GM13976 (cell line): ENCODE data around the gene RHOBTB3.
"Not testable (repeated sequence)": the region's sequence is repeated elsewhere in the genome, so short reads cannot be mapped to it uniquely, and the experiment has no call there.

Experiments
- DNase-seq: peaks from one replicate; pipeline ENCODE4 v3.0.0; 2012; ENCODE audit warnings: low spot score
- CTCF ChIP-seq: IDR thresholded peaks from 2 replicates; pipeline ENCODE4 v1.5.1; 2012; ENCODE audit warnings: borderline replicate concordance, mild to moderate bottlenecking; ENCODE audit not compliant: insufficient read depth; ENCODE audit errors: extremely low read depth, missing control alignments, control extremely low read depth
- in situ Hi-C: fragments of 300-500 bp; cut with MboI; formaldehyde crosslinking; loops from one replicate; pipeline ENCODE4 v1.12.0; 2022; ENCODE audit warnings: low sequenced_read_pairs, mixed read lengths, inconsistent platforms; ENCODE audit not compliant: unreplicated experiment

Gene RHOBTB3

DNA sequence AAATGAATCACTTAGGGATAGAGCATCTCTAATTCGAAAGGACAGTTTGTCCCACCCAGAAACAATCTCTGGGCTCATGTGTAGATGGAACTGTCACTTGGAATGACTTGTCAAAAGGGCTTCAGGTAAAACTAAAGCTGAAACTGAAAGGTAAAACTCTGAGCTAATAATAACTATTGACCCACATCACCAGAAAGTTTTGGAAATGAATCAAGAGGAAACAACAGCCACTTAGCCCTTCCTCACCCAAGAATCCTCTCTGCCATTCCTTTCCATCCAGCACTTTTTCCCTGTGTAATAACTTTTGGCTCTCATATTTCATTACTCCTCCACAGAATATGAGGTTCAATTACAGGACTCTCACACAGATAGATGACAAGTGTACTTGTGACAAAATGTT, 105.4 kb downstream of the RHOBTB3 start:
- DNase-seq, result peak; percentile 45
- no peak for TF ChIP-seq CTCF
- in situ Hi-C loops, result no loop called here

- in situ Hi-C loops, DNase-seq: not testable (repeated sequence)
These were observed 105.8 kb downstream of the RHOBTB3 start for GRCh38 chr5:95836971-95837370.

GRCh38 chr5:95837492-95837891, 106.4 kb downstream of the RHOBTB3 start:
- in situ Hi-C loops, result no loop called here
- DNase-seq, result no peak
- no peak for TF ChIP-seq CTCF

GRCh38 chr5:95838001-95838520, 106.9 kb downstream of the RHOBTB3 start:
- in situ Hi-C loops, result no loop called here
- DNase-seq, result no peak
- no peak for TF ChIP-seq CTCF

- TF ChIP-seq CTCF, result no peak
- in situ Hi-C loops, result no loop called here
These were observed 107.4 kb downstream of the RHOBTB3 start for GRCh38 chr5:95838556-95838955.

DNA sequence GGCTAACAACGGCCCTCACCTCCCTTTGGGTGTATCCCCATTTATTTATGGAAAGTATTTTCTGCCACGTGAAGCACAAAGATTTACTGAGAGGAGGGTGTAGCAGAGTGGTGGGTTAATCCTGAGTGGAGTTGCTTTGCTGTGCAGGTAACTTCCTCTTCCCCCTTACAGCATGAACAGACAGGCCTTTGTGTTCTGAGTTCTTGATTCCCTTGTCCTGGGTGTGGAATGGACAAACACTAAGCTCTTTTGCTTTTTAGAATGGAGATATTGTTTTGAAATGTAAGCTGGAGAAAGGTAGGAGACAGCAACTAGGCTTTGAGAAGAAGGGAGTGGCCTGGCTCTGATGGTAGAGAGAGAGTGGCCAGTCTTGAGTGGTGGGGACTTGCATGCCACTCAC, 108.5 kb downstream of the RHOBTB3 start:
- DNase-seq, result no peak
- in situ Hi-C loops, result loop anchor here (10.0 kb wide), 1 partner anchor 175 kb away; no protein-coding TSS in a partner anchor
- no peak for TF ChIP-seq CTCF

More at GRCh38 chr5:95838556-95838955, 107.4 kb downstream of the RHOBTB3 start:
- DNase-seq, result no peak

DNA sequence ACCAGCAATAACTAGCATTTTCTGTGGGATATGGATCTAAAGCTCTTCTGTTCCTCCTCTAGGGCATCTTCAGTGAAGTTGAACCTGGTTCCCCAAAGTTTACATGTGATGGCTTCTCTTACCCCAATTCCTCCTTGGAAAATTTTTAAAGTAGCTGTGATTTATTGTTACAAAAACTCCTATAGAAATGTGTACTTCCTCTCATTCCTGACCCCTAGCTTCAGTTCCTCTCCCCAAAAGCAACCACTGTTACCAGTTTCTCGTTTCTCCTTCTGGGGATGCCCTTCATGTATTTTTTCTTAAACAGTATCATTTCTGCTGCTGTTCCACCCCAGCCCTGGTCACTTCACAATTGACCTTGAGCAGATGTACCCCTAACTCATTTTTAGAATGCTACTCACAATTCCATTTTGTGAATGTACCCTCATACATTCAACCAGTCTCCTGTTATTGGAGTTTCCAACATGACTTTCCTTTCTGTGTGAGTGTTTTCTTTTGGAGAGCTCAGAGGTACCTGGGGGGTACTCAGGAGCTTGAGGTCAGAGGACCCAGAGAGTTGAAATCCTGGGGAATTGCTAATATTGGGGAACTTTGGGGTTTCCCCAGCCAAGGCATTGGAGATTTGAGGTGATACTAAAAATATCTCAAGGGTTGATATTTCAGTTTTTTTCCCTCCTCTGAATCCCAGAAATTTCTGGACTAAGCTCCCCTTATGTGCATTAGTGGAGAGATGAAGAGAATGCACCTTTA, 110.0 kb downstream of the RHOBTB3 start:
- DNase-seq, result no peak
- in situ Hi-C loops, result loop anchor here (10.0 kb wide), 1 partner anchor 176 kb away; no protein-coding TSS in a partner anchor
- TF ChIP-seq CTCF, result no peak
